Activated gamma-delta T cell treated with Interleukin-2 at 50 U/mL for 16 hours (primary cell): ENCODE data around the gene LBH.

Source experiments
- DNase-seq: peaks from one replicate; pipeline ENCODE4 v3.0.0-alpha.2; 2020

LBH gene

DNA sequence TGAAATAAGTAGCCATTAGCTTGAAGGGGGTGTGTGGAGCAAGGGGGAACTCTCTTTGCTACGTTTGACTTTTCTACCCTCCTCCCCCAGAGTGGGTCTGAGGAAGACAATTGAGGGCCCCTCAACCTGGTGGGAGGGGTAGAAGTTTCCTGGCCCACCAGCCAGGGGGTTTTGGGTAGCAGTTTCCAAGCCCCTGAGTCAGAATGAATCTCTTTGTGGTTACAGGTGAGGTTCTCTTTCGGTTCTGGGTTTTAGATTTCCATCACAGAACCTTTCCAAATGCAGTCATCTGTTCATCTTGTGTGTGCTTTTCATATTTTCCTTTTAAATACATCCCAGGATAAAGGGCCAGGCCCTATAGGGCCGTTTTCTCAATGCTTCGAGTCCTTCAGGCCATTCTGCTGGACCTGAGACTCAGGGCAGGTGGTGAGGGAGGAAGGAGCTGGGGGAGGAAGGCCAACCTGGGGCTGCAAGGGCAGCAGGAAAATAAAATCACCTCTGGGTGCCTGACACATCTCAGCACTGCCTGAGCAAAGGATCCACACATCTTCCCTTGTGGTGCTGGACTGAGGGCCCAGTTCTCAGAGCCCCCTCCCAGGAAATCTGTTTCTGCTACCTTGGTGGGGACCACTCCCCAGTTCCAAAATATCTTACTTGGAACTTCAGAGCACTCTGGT lies 4.7 kb downstream of the LBH start:
- no peak for DNase-seq

- no peak for DNase-seq
Measured at GRCh38 chr2:30236591-30237238, 5.4 kb downstream of the LBH start.

- no peak for DNase-seq
Measured at GRCh38 chr2:30237239-30237965, 6.1 kb downstream of the LBH start.

DNA sequence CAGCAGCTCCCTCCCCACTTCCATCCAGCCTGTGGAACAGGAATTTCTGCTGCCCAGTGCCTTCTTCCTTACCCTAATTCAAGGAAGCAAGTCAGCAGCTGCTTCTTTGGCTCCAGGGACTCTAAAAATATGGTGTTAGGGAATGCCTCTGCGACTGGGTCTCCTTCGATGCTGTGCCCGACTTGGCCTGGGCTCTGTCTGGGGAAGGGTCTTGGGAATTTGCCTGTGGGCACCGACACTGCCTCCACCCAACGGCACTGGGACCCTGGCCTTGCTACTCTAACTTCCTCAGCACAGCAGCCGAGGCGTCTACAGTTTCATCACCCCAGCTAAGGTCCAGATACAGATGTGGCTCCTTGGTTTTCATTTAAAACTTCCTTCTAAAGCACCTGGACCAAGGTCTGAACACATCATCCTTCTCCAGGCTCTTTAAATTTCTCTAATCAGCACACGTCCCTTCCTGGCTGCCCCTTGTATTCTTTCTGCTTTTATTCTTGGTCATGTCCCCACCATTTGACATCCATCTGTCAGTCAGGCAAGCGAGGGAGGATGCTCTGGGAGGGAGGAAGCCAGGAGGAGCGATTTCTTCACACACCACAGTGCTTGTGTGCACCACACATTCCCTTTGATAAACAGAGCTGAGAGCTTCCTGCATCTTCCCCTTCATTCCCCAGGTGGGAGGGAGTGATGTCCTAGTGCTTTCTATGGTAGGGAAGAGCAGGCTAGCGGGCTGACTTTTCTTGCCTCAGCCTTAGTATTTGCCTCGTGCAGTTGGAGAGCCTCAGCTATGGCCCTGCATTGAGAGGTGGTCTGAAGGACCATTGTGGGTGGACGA lies 6.8 kb downstream of the LBH start:
- DNase-seq = no peak

GRCh38 chr2:30239308-30239985 lies 8.1 kb downstream of the LBH start:
- peak; percentile 66 for DNase-seq

DNA sequence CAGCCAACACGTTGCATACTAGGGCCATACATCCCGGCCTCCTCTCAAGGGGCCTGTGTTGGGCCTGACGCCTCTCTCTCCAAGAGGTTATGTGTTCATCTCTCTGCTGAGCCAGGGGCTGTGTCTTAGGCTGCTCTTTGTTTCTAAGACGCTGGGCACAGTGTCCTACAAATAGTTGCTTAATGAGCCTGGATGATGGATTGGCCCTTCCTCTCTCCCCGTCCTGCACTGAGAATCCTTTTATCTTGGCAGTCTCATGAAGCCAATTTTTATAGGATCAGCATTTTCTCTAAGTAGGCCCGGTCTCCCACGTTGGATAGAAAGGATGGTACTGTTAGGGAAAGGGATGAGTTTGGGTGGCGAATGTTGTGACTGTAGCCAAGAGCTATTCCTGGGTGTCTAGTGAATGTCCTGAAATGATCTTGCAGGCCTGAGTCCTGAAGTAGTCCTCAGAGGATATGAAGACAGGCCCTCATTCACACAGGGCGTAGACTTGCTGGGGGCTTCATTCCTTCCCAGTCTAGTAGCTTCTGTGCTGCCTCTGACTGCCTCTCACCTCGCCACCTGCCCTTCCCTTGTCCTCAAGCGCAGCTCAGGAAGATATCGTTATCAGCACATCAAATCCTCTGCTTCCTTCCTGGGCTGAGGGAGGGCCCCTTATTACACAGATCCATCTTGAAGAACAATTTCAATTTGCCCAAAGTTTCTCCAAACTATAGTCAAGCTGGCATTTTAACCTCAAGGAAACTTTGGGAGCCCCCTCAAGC lies 8.8 kb downstream of the LBH start:
- no peak for DNase-seq

DNA sequence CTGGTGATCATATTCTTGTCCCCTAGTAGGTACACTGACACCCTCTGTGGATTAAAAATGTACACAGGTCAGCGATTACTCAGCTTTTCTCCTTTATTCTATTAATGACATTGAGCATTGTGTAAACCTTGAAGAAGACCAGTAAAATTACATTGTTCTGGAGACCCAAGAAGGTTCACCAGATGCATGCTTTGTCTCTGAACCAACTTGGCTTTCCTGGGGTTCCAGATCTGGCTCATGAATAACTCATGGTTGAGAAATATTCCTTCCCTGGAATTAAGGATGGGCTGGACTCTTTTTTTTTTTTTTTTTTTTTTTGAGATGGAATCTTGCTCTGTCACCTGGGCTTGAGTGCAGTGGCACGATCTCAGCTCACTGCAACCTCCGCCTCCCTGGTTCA lies 11.9 kb downstream of the LBH start:
- no peak for DNase-seq

- DNase-seq = no peak
Measured at GRCh38 chr2:30245364-30245763, 14.0 kb downstream of the LBH start.

DNA sequence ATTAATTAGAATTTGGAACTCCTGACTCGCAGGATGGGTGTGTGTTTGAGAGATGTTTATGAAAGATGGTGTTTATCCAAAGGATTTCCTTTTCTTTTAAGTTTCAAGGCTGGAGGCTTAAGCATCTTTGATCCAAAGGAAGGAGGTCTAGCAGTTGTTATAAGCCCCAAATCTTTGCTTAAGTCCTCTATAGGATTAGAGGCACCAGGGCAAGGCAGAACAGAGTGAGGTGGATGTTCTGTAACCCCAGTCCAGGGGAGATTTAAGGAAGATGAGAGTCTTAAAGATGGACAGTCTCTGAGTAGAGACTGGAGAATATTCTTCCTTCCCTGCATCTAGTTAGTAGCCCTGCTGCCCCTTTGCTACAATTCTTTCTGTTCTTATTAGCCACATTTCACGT lies 17.5 kb downstream of the LBH start:
- no peak for DNase-seq

GRCh38 chr2:30249354-30249753 lies 18.0 kb downstream of the LBH start:
- DNase-seq = no peak

DNA sequence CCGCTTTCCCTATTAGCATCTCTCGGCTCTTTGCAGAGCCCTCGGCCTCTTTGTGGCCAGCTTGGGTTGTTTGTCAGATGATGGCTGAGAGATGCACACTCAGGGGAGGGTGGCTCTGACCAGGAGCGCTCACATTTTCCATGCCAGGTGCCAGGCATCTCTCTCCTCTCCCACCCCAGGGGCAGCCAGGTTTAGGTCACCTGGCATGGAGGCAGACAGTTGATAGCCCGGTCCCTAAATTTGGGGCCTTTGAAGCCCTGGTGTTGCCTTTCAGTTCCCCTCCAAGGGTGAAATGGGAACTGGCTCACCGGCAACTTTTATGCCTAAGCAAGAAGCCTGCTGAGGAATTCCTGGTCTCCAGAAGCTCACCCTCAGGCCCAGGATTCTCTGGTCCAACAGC lies 19.1 kb downstream of the LBH start:
- no peak for DNase-seq

DNA sequence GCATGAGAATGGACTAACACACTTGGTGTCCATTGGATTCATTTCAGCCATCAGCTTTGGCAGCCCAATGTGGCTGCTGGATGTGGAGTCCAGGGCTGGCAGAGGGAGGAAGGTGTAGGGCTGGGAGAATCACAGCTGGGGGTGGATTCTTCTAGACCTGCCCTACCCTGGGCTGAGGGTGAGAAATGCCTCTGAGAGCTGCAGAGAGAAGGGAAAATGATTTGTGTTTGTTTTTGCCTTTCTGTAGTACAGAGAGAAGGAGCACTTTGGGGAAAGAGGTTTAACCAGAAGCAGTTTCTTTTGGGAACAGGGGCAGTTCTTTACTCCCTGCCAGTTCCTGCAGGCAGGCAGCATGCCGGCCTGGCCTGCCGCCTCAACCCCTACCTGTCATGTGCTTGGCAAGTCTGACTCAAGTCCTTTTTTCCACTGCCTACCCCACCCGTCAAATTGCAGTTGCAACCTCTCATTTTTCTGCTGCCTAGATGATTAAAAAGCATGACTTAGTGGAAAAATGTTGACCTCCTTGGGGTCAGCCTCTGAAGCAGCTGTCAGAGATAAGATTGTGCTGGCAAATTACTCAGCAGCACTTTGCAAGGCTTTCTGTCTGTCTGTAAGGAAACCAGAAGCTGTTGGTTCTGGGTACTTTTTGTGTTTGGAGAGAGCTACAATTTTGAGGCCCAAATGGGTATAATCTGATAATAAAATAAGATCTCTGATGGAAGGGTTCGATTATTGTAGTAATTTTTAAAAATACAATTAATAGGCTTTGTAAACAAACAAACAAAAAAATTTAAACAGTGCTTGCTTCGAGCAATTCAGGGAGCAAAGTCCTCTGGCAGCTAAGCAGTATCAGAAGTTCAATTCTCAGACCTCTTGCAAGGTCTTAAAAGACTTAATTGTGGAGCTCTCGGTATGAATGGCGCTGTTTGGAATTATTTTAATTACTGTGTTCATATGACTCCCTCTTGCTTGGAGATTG lies 21.7 kb downstream of the LBH start:
- peak; percentile 42 for DNase-seq

GRCh38 chr2:30253873-30254684 lies 22.7 kb downstream of the LBH start:
- no peak for DNase-seq

DNA sequence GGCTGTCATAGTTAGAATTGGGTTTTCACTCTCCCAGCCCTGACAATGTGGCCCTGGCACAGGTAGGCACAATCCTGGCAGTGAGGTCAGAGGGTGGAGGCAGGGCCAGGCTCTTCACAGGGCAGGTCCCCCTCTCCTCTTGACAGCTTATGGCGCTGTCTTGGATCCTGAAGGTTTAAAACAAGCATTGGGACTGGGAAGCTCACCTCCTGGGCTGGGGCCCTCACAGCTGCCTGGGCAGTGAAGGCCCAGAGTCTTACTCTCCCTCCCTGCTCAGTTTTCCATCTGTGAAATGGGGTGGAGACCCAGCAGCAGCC lies 23.3 kb downstream of the LBH start:
- DNase-seq = no peak

GRCh38 chr2:30255026-30255425 lies 23.7 kb downstream of the LBH start:
- DNase-seq = no peak

DNA sequence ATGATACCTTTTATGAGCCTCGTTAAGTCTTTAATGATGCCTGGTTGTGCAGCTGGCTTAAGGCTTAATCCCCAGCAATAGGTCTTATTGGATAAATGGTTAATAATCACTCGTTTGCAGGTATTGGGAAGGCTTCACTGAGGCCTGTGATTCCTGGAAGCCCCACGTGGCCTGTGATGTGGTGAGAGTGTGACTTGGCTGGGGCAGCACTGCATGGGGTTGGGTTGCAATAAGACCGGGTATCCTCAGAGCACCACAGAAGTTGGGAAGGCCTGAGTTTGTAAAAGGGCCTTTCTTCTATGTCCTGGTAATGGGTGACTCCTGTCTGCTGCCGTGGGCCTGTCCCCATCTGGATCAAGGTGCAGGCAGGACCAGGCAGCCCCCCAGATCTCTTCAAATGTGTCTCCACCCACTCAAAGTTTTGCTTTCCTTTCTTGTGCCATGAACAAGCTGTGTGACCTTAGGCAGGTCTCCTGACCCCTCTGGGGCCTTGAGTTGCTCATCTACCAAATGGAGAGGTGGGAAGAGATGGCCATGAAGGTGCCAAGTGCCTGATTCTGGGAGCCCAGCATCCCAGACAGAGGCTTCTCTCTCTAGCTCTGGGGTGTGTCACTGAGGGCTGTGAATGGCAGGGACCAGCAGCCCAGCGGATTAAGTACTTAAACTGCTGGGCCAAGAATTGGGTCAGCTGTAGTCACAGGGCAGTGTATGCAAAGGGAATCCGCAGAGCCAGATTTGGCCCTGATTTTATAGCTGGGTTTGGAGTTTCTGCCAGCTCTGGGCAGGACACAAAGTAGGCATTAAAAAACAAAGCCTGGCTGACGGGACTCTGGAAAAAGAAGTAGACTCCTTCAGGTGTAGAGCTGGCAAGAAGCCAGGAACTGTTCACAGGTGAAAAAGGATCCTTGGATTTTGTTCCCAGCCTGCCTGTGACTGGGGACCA lies 24.4 kb downstream of the LBH start:
- DNase-seq = no peak

GRCh38 chr2:30257266-30258214 lies 26.2 kb downstream of the LBH start:
- DNase-seq = no peak

DNA sequence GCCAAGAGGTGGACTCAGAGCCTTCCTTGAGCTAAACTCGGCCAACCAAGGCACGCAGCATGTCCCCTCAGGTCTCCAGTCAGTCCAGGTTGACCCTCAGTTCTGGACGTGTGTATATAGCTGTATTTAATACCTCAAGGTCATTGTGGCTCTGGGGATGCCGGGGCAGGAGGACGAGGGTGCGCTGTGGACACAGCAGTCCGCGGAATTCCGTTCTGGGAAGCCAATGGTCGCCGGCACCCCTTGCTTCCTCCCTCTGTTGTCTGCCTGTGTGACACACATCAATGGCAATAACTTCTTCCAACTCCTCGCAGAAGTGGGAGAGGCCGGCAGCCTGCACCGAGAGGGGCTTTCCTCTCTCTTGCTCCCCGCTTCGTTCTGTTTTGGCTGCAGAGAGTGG lies 27.7 kb downstream of the LBH start:
- no peak for DNase-seq
